Epithelial cell of esophagus (primary cell): ENCODE results near the gene CYB5D1.

Experiments
- DNase-seq: peaks from one replicate; pipeline ENCODE4 v3.0.0; 2010; ENCODE audit warnings: low read depth
- H3K4me3 ChIP-seq: 2 replicates; pipeline ENCODE4 v1.5.1; 2011; ENCODE audit warnings: mild to moderate bottlenecking, low read length, control low read depth
- TF ChIP-seq, protein P1 (sequence below): IDR thresholded peaks from 2 replicates; pipeline ENCODE4 v1.5.1; 2011; ENCODE audit warnings: low read depth, mild to moderate bottlenecking, low read length, control low read depth, inconsistent platforms; ENCODE audit not compliant: insufficient read depth; ENCODE audit errors: missing control alignments

Gene CYB5D1

DNA sequence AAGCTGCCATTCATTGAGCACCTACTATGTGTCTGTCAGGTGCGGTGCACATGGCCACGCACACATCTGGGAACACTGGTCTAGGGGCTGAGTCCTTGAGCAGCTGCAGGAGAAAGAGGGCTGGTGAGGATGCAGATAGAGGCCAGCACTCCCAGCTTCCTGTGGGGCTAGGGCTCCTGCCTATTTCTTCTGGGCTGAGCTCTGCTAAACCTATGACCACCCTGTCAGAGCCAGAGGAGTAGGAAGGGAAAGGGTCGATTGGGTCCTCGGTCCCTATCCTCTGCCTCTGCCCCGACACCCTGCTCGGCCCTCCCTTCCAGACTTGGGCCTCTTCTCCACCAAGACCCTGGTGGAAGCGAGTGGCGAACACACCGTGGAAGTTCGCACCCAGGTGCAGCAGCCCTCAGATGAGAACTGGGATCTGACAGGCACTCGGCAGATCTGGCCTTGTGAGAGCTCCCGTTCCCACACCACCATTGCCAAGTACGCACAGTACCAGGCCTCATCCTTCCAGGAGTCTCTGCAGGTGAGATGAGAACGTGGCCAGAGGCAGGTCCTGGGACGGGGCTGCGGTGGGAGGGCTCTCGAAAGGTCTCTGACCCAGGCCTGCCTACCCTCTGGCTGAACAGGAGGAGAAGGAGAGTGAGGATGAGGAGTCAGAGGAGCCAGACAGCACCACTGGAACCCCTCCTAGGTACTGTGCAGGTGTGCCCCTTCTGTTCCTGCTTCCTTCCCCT, 6.9 kb upstream of the CYB5D1 start:
- no peak for DNase-seq
- H3K4me3 ChIP-seq = no peak overlapping the region
- TF ChIP-seq, protein P1, sequence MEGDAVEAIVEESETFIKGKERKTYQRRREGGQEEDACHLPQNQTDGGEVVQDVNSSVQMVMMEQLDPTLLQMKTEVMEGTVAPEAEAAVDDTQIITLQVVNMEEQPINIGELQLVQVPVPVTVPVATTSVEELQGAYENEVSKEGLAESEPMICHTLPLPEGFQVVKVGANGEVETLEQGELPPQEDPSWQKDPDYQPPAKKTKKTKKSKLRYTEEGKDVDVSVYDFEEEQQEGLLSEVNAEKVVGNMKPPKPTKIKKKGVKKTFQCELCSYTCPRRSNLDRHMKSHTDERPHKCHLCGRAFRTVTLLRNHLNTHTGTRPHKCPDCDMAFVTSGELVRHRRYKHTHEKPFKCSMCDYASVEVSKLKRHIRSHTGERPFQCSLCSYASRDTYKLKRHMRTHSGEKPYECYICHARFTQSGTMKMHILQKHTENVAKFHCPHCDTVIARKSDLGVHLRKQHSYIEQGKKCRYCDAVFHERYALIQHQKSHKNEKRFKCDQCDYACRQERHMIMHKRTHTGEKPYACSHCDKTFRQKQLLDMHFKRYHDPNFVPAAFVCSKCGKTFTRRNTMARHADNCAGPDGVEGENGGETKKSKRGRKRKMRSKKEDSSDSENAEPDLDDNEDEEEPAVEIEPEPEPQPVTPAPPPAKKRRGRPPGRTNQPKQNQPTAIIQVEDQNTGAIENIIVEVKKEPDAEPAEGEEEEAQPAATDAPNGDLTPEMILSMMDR = no peak

DNA sequence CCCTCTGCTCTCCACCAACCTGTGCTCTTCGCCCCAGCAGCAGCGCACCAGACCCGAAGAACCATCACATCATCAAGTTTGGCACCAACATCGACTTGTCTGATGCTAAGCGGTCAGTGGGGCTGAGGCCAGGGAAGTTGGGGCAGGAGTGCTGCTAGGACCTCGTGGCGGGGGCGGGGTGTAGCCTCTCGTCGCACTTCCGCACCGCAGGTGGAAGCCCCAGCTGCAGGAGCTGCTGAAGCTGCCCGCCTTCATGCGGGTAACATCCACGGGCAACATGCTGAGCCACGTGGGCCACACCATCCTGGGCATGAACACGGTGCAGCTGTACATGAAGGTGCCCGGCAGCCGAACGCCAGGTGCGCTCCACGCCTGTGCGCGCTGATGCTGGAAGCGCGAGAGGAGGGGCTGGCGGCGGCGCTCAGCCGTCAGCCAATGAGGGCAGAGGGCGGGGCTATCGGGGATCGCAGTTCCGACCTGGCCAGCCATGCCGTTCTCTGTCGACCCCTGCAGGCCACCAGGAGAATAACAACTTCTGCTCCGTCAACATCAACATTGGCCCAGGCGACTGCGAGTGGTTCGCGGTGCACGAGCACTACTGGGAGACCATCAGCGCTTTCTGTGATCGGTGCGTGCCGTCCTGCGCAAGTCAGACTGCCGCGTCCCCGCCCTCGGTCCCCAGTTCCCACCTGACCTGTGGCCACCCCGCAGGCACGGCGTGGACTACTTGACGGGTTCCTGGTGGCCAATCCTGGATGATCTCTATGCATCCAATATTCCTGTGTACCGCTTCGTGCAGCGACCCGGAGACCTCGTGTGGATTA, 6.2 kb upstream of the CYB5D1 start:
- TF ChIP-seq, protein P1 = peak; percentile 86
- peak; percentile 94 for DNase-seq
- H3K4me3 ChIP-seq = peak overlapping the region; percentile 16

DNA sequence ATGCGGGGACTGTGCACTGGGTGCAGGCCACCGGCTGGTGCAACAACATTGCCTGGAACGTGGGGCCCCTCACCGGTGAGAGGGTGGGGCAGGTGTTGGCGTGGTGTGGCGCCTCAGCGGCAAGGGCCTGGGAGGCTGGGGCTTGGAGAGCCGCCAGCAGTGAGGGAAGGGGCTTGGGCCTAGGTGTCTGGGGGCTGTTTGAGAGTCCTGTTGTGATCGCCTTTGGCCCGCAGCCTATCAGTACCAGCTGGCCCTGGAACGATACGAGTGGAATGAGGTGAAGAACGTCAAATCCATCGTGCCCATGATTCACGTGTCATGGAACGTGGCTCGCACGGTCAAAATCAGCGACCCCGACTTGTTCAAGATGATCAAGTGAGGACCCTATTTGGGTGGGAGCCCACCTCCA, 5.5 kb upstream of the CYB5D1 start:
- no peak overlapping the region for H3K4me3 ChIP-seq
- no peak for DNase-seq
- TF ChIP-seq, protein P1 = no peak

DNA sequence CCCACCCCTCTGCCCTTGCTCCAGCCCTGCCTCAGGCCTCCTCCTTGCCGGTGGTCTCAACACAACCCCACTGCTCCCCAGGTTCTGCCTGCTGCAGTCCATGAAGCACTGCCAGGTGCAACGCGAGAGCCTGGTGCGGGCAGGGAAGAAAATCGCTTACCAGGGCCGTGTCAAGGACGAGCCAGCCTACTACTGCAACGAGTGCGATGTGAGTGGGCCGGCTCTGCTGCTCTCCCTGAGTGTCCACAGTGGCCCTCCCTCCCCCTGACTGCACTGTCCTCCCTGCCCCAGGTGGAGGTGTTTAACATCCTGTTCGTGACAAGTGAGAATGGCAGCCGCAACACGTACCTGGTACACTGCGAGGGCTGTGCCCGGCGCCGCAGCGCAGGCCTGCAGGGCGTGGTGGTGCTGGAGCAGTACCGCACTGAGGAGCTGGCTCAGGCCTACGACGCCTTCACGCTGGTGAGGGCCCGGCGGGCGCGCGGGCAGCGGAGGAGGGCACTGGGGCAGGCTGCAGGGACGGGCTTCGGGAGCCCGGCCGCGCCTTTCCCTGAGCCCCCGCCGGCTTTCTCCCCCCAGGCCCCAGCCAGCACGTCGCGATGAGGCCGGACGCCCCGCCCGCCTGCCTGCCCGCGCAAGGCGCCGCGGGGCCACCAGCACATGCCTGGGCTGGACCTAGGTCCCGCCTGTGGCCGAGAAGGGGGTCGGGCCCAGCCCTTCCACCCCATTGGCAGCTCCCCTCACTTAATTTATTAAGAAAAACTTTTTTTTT, 4.7 kb upstream of the CYB5D1 start:
- no peak overlapping the region for H3K4me3 ChIP-seq
- DNase-seq = no peak
- TF ChIP-seq, protein P1 = no peak

DNA sequence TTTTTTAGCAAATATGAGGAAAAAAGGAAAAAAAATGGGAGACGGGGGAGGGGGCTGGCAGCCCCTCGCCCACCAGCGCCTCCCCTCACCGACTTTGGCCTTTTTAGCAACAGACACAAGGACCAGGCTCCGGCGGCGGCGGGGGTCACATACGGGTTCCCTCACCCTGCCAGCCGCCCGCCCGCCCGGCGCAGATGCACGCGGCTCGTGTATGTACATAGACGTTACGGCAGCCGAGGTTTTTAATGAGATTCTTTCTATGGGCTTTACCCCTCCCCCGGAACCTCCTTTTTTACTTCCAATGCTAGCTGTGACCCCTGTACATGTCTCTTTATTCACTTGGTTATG, 4.1 kb upstream of the CYB5D1 start:
- no peak for DNase-seq
- TF ChIP-seq, protein P1 = no peak
- H3K4me3 ChIP-seq = no peak overlapping the region

DNA sequence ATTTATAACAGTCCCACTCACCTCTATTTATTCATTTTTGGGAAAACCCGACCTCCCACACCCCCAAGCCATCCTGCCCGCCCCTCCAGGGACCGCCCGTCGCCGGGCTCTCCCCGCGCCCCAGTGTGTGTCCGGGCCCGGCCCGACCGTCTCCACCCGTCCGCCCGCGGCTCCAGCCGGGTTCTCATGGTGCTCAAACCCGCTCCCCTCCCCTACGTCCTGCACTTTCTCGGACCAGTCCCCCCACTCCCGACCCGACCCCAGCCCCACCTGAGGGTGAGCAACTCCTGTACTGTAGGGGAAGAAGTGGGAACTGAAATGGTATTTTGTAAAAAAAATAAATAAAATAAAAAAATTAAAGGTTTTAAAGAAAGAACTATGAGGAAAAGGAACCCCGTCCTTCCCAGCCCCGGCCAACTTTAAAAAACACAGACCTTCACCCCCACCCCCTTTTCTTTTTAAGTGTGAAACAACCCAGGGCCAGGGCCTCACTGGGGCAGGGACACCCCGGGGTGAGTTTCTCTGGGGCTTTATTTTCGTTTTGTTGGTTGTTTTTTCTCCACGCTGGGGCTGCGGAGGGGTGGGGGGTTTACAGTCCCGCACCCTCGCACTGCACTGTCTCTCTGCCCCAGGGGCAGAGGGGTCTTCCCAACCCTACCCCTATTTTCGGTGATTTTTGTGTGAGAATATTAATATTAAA, 3.6 kb upstream of the CYB5D1 start:
- no peak overlapping the region for H3K4me3 ChIP-seq
- TF ChIP-seq, protein P1 = no peak
- no peak for DNase-seq
